Natural killer cell (primary cell): ENCODE data around the gene NDST3. TPM values are rescaled to one million over a fixed set of nuclear protein-coding genes. Genes with fewer than 3 reads are reported as not detected.

Experiments
- ATAC-seq, 3 donors: fragments of 150-1000 bp in 2 of 3; fragments of 200-7000 bp in 1 of 3; cut with Tn5 transposase; 1 replicate in 1 of 3; 2 replicates in 2 of 3; pipeline ENCODE4 v1.10.0; 2021; ENCODE audit warnings: mild to moderate bottlenecking in 2 of 3, moderate library complexity in 2 of 3
- DNase-seq, 2 donors: peaks; one replicate each; pipeline versions ENCODE4 v3.0.0 to v3.0.0-alpha.2; 2013 to 2021; ENCODE audit warnings: mixed read lengths in 1 of 2
- H3K27ac ChIP-seq: one replicate; pipeline ENCODE4 v1.5.1; 2013; ENCODE audit warnings: mild to moderate bottlenecking, low read length
- H3K27me3 ChIP-seq: one replicate; pipeline ENCODE4 v1.6.1; 2013; ENCODE audit warnings: low read length; ENCODE audit not compliant: control insufficient read depth, insufficient read depth
- H3K36me3 ChIP-seq: one replicate; pipeline ENCODE4 v1.6.1; 2013; ENCODE audit warnings: low read length; ENCODE audit not compliant: control insufficient read depth, insufficient read depth
- H3K4me1 ChIP-seq: one replicate; pipeline ENCODE4 v1.6.1; 2013; ENCODE audit warnings: low read length; ENCODE audit not compliant: control insufficient read depth, insufficient read depth
- H3K4me3 ChIP-seq: one replicate; pipeline ENCODE4 v1.5.1; 2013; ENCODE audit warnings: low read length
- H3K9me3 ChIP-seq: one replicate; pipeline ENCODE4 v1.6.1; 2013; ENCODE audit warnings: low read length; ENCODE audit not compliant: control insufficient read depth, insufficient read depth
- H3K27ac Mint-ChIP-seq, 2 donors: one replicate each; pipeline ENCODE4 v1.8.0; 2022; ENCODE audit warnings: mild to moderate bottlenecking in 2 of 2, mixed read lengths in 2 of 2, moderate library complexity in 1 of 2
- H3K27me3 Mint-ChIP-seq, 2 donors: one replicate each; pipeline ENCODE4 v1.8.0; 2022; ENCODE audit warnings: low read depth in 2 of 2, mixed read lengths in 2 of 2
- H3K36me3 Mint-ChIP-seq: one replicate; pipeline ENCODE4 v1.8.0; 2022; ENCODE audit warnings: mixed read lengths
- H3K4me1 Mint-ChIP-seq, 2 donors: one replicate each; pipeline ENCODE4 v1.8.0; 2022; ENCODE audit warnings: mixed read lengths in 2 of 2
- H3K4me3 Mint-ChIP-seq: one replicate; pipeline ENCODE4 v1.8.0; 2022; ENCODE audit warnings: mild to moderate bottlenecking, moderate library complexity, mixed read lengths
- H3K9me3 Mint-ChIP-seq, 2 donors: one replicate each; pipeline ENCODE4 v1.8.0; 2022; ENCODE audit warnings: mixed read lengths in 2 of 2
- WGBS: methylation state at CpG from one replicate; pipeline ENCODE4 v1.1.7; 2013; ENCODE audit warnings: missing lambda C conversion rate; ENCODE audit not compliant: insufficient coverage; 5-methylcytosine and 5-hydroxymethylcytosine counted together
- intact Hi-C: fragments of 100-400 bp; cut with micrococcal nuclease; formaldehyde crosslinking; loops from one replicate; pipeline ENCODE4 v1.14.2; 2022
- total RNA-seq, 4 donors: library from RNA; stranded (reverse); fragments of 120-200 nt in 1 of 4; gene quantifications; one replicate each; pipeline versions ENCODE4 v1.2.3 to v1.2.4, GENCODE V29; 2013 to 2022
- TF ChIP-seq, protein P1 (sequence below): fragments of 200-600 bp; IDR thresholded peaks from one replicate; pipeline ENCODE4 v1.8.0; 2022; ENCODE audit warnings: antibody characterized with exemption

Gene NDST3
- total RNA-seq, 3 donors from 2014 or later (not counting 1 experiment from before 2014, with no cell fraction given): not detected

DNA sequence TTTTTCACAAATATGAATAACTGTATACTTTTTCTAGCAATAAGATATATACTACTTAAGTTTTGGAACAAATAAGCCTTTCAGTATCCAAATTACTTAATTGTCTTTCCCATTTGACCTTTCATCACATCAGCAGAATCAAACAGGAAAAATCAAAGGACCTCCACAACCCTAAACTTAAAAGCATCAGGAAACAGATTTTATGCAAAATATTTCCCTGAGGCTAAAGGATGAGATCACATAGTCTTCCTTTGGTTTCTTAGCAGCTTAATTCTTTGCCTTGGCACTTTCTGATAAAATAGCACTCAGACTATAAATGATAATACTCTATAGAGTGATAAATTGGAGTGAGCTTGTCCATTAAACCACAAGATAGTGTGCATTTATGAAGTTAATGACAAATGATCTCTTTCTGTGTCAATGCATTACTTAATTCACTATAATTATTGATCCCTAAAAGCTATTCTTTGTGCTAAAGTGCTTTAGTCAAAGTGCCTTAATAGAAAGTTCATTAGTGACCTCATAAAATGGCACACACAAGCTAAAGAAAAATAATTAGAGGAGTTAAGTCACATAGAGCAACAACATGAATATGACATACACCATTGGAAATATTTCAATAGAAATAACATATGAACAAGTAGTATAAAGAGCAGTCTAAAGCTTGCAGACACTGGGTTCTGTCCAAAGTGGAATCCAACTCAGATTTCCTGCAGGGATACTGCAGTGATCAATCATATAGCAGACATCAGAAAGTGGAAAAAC lies 15.7 kb upstream of the NDST3 start:
- H3K27me3 Mint-ChIP-seq: no peaks in the 10 kb centered on the region
- ATAC-seq: no peak
- H3K9me3 Mint-ChIP-seq: no peaks in the 10 kb centered on the region
- no peak for DNase-seq
- H3K27ac ChIP-seq: no peak overlapping the region
- no peak overlapping the region for H3K27ac Mint-ChIP-seq
- no peaks in the 10 kb centered on the region for H3K36me3 ChIP-seq
- no peaks in the 10 kb centered on the region for H3K9me3 ChIP-seq
- no peaks in the 10 kb centered on the region for H3K36me3 Mint-ChIP-seq
- H3K4me3 ChIP-seq: no peak overlapping the region
- no peaks in the 10 kb centered on the region for H3K27me3 ChIP-seq
- no peaks in the 10 kb centered on the region for H3K4me1 Mint-ChIP-seq
- no peak overlapping the region for H3K4me3 Mint-ChIP-seq
- TF ChIP-seq, protein P1, sequence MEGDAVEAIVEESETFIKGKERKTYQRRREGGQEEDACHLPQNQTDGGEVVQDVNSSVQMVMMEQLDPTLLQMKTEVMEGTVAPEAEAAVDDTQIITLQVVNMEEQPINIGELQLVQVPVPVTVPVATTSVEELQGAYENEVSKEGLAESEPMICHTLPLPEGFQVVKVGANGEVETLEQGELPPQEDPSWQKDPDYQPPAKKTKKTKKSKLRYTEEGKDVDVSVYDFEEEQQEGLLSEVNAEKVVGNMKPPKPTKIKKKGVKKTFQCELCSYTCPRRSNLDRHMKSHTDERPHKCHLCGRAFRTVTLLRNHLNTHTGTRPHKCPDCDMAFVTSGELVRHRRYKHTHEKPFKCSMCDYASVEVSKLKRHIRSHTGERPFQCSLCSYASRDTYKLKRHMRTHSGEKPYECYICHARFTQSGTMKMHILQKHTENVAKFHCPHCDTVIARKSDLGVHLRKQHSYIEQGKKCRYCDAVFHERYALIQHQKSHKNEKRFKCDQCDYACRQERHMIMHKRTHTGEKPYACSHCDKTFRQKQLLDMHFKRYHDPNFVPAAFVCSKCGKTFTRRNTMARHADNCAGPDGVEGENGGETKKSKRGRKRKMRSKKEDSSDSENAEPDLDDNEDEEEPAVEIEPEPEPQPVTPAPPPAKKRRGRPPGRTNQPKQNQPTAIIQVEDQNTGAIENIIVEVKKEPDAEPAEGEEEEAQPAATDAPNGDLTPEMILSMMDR: no peak
- intact Hi-C loops: no loop called here
- H3K4me1 ChIP-seq: no peaks in the 10 kb centered on the region

DNA sequence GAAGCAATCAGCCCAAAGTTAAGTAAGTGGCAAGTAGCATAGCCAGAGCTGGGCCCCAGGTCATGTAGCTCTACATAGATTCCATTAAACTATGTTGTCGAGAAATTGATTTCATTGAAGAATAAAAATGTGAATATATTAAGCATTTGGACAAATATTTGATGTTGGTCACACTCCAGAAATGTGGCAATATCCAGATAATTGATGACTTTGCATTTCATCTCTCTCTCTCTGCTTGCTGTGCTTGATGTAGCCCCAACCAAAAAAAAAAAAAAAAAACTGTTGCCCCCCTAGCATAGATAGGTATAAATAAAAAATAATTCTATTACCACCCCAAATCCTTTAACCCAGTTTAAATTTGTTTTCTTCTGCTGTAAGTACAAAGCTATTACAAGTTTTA lies 7.5 kb upstream of the NDST3 start:
- Histone ChIP-seq H3K27ac (no peak overlapping the region), H3K9me3 (no peaks in the 10 kb centered on the region), H3K4me3 (no peak overlapping the region), H3K27me3 (no peaks in the 10 kb centered on the region), H3K36me3 (no peaks in the 10 kb centered on the region), H3K4me1 (no peaks in the 10 kb centered on the region)
- ATAC-seq: no peak
- Mint-ChIP-seq H3K27ac (no peak overlapping the region), H3K9me3 (peaks cover 0 to 3% of the 10 kb centered on the region in 2 donors), H3K27me3 (peaks cover 0 to 5% of the 10 kb centered on the region in 2 donors), H3K36me3 (no peaks in the 10 kb centered on the region), H3K4me1 (no peaks in the 10 kb centered on the region), H3K4me3 (no peak overlapping the region)
- no peak for DNase-seq
- intact Hi-C loops: no loop called here
- WGBS: 100% methylated on average over 1 of the region's 1 CpG
- TF ChIP-seq, protein P1: no peak

DNA sequence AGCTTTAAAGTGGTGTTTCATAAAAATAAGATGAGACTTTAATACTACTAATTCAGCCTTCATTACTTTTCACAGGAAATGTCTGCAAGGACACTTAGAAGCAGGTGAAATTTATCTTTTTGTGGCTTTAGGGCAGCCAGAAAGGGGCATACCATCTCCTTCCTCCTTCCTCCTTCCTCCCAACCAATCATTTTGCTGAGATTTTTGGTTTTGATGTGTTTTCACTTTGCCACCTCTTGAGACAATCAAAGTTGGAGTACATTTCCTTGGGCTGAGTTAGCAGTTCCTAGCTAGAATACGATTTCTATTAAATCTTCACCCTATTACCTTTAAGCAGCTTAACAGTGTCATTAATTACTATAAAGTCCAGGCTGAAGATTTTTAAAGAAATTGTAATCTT lies 5.1 kb upstream of the NDST3 start:
- TF ChIP-seq, protein P1: no peak
- WGBS: no CpG with 5 or more reads among the region's 1 CpG
- H3K27me3 ChIP-seq: peaks cover 8% of the 10 kb centered on the region
- H3K4me1 ChIP-seq: no peaks in the 10 kb centered on the region
- no peaks in the 10 kb centered on the region for H3K36me3 Mint-ChIP-seq
- intact Hi-C loops: no loop called here
- no peak overlapping the region for H3K27ac Mint-ChIP-seq
- H3K9me3 ChIP-seq: no peaks in the 10 kb centered on the region
- no peak overlapping the region for H3K27ac ChIP-seq
- no peaks in the 10 kb centered on the region for H3K4me1 Mint-ChIP-seq
- ATAC-seq (no peak), DNase-seq (no peak)
- H3K27me3 Mint-ChIP-seq: peaks cover 10 to 15% of the 10 kb centered on the region in 2 donors
- peaks cover 0 to 2% of the 10 kb centered on the region in 2 donors for H3K9me3 Mint-ChIP-seq
- H3K4me3 ChIP-seq: no peak overlapping the region
- H3K4me3 Mint-ChIP-seq: no peak overlapping the region
- H3K36me3 ChIP-seq: no peaks in the 10 kb centered on the region

DNA sequence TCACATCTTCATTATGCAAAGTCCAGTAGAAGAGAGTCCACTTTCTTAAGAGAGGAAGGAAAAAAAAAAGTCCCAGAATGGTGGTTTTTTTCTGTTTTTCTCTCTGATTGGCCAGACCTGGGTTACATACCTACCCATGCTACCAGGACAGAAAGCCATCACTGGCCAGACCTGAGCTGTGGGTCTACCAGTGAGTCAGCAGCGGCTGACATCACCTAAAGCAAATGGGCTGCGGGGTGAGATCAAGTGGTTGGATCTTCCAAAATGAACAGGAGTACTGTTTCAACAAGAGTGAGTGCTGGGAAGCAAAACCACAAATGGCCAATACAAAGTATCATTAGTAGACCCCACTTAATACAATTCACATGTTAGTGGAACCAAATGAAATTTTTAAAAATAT lies 1.6 kb upstream of the NDST3 start:
- Histone ChIP-seq H3K27ac (no peak overlapping the region), H3K27me3 (peaks cover 10% of the 10 kb centered on the region), H3K9me3 (no peaks in the 10 kb centered on the region), H3K4me1 (no peaks in the 10 kb centered on the region), H3K4me3 (no peak overlapping the region), H3K36me3 (no peaks in the 10 kb centered on the region)
- Mint-ChIP-seq H3K4me1 (no peaks in the 10 kb centered on the region), H3K27me3 (peaks cover 13 to 17% of the 10 kb centered on the region in 2 donors), H3K9me3 (no peaks in the 10 kb centered on the region), H3K27ac (no peak overlapping the region), H3K36me3 (no peaks in the 10 kb centered on the region), H3K4me3 (no peak overlapping the region)
- no peak for ATAC-seq
- DNase-seq: no peak
- 96% methylated on average over 2 of the region's 2 CpGs for WGBS
- TF ChIP-seq, protein P1: no peak
- intact Hi-C loops: no loop called here
